HCEC 1CT (cell line): ENCODE measurements around the gene FAM219A.
A peak's percentile ranks its signal among the peaks of the same experiment; 100 is the strongest.

Experiments
- DNase-seq: peaks from one replicate; pipeline ENCODE4 v3.0.0-alpha.2; 2017

Gene FAM219A

DNA sequence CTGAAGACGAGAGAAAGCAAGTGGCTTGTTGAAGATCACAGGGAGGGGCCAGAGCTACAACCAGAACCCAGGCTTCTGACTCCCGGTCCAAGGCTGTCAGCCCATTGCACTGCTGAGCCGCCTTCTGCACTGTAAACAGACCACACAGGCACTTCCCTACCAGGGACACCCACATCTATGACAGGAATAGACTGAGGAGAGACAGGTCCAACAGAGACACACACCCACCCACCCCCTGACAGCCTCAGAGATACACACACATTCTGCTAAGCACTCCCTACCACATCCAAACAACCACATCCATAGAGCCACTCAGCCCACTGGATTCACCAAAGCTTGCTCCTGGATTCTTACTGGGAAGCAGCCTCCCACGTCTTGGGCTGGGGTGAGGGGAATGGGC is 58.6 kb downstream of the FAM219A start:
- no peak for DNase-seq

DNA sequence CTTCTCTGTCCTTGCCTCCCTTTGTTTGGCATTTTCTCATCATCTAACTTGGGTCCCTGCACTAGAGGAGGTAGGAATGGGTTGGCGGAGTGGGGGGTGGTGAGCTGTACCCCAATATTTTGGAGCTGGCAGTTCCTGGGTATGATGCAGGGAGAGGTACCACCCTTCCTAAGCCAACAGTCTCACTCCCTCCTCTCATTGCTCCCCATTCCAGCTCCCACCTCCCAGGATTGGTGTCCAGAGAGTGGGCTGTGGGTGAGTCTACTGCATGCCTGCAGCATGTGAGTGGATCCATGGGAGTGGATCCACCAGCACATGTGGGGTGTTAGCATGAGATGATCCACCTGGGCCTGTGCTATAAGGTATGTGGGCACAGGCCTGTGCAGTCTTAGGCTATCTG is 59.5 kb downstream of the FAM219A start:
- no peak for DNase-seq

DNA sequence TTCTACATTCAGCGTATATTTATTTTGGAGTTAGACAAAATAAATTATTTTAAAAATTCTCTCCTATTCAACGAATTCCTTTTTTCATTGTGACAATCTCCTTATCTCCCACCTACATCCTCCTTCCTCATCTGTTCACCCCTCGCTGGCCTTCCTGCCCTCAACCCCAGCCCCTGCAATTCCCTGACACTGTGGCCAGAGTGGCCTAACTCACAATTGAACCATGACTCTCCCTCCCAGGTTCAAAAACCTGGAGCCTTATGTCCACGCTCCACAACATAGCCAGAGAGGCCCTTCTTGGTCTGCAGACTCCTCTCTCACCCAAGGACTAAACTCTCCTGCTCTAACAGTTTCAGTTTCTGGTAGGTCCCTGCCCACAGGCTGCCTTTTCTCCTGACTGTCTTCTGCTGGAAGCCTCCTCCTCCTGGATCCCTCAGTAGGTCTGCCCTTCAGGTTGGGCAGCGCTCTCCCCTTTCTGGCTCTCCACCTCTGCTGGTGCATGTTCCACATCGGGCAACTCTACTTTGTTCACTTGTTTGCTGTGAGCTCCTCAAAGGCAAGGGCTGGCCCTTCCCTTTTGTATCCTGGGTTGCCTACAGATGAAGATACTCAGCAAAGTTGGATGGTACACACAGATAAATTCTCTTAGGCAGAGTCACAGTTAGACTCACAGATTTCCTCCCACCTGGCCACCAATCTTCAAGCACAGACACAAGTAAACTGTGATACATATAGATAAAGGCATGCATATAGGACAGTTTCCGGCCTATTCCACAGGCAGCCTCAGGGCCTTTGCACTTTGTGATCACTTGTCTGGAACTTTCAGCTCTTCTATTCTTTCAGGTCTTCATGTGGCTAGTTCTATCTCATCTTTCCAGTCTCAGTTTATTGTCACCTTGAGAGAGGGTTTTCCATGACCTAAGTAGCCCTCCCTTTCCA is 61.8 kb downstream of the FAM219A start:
- DNase-seq, result no peak

DNA sequence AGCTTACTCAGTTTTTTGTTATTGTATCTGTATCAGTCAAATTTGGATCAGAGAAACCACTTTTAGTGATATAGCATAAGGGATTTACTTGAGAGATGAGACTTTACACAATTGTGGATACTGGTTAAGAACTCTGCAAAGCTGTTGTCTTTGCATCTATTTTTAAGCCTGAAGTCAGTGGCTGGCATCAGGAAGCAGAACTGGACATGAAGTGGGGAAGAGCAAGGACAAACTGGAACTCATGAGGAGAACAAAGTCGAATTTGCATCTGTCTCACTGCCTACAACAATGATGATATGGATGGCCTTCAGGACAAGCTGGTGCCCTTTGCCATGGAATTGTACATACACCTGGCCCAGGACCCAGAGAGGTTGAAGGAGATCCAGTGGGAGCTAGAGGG is 65.9 kb downstream of the FAM219A start:
- no peak for DNase-seq

DNA sequence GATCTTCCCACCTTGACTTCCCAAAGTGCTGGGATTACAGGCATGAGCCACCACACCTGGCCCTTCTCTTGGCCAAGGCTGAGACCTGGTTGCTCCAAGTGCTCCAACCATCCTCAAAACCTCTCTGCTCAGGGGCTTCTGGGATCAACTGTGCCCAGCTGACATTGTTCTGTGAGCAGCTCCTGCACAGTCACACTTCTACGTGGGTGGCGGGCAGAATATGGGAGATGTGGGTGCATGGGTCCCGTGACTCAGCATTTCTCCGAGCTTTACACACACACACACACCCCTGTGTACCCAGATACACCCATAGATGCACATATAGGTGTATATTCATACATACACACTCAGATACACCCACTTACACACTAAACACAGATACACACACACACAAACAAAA is 71.1 kb downstream of the FAM219A start:
- no peak for DNase-seq

DNA sequence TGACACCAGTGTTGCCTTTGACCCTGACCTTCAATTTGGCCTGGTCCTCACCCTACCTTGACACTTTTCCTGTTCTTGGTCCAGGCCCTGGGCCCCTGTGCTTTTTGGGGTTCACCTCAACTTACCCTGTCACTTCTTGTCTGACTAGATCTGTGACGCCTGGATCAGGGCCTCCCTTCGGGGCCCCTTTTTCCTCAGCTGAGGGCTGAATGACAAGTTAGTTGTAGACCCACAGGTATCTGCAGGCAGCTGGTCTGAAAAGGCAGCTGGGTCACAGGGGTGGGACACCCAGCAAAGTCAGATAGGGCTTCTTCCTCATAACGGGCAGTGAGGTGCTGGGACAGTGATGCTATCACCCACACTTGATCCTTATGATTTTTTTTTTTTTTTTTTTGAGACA is 71.7 kb downstream of the FAM219A start:
- DNase-seq, result no peak

DNA sequence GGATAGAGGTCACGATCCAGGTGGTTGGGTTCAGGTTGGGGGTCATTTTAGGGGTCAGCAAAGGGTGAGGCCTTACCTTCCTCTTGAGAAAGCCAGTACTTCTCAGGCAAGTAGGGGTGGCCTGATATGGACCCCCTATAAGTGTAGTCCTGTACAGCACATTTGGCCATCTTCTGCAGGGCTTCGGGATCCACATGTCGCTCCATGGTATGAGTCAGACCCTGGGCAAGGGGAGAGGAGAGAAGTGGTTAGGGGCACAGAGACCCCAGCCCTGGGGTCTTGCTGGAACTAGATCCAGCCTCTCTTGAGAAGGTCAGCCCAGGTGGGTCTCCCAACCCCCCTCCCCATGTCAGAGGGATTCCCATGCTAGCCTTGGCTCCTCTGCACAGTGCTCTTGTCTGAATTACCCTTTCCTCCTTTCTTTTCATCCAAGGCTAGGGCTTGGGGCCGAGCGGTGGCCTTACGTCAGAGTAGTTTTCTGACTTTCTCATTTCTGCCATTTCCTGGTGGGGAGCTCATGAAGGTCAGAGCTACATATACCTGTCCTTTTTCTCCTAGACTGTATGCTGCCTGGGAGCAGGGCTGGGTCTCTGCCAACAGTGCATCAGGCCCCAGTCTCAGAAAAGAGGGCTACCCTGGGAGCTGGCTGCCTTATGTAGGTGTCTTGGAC is 72.7 kb downstream of the FAM219A start:
- no peak for DNase-seq

DNA sequence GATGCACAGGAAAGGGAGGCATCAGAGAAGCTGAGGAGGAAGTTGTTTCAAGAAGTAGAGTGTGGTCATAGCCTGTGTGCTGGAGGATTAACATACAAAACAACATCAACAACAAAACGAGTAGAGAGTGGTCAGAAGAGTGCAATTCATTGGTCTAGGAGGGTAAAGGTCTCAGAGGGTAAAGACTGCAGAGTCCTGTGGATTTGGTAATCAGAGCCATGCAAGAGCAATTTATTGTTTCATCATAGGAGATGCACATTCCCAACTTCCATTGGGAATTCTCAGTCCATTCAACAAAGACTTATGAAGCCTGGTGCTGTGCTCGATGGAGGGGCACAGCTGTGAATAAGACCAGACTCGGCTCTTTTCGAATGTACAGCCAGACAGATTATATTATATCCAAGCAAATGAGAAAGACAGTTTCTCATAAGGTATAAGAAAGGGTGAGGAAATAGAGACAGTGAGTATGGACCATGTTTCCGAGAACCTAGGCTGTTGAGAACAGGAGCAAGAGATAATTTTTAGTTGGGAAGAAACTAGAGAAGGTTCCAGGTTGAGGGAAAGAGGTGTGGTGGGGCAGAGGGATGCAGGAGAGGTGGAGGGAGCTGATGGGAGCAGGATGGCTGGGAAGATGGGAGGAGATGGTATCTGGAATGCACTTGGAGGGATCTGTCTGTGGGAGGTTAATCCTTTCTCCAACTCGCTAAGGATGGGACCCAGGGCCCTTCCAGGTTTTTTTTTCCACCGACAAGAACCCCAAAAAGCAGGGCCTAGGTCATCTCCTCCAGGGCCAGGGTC is 73.8 kb downstream of the FAM219A start:
- no peak for DNase-seq

DNA sequence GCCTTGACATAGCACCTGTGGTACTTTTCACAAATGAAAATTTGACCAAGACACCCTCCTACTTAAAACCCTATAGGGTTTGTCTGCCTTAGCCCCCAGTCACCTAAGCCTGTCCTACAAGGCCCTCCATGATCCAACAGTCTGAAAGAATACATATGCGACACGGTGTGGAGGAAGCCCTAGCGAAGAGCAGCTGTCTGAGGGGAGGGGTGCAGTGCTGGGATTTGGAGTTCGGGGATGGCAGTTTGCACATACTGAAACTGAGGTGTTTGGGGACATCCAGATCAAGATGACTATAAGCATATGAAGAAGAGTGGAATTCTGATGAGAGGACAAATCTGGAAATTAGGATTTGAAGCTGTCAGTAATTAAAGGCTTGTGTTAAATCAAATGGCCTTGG is 74.5 kb downstream of the FAM219A start:
- DNase-seq, result no peak

DNA sequence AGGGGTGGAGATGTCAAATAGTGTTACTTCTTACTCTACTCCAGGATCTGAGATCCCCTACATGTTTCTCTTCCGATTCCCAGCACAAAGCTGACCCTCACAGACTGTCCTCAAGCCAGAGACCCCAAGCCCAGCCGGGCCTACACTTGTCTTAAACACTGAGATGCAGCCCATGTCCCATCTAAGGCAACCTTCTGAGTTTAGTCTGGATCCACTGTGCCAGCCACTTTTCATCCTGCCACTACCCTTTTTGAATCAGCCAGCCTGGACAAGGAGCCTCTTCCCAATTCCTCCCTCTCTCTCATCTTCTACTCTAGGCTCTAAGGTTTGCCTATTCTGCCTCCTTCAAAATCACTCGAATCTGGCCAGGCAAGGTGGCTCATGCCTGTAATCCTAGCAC is 75.5 kb downstream of the FAM219A start:
- no peak for DNase-seq

DNA sequence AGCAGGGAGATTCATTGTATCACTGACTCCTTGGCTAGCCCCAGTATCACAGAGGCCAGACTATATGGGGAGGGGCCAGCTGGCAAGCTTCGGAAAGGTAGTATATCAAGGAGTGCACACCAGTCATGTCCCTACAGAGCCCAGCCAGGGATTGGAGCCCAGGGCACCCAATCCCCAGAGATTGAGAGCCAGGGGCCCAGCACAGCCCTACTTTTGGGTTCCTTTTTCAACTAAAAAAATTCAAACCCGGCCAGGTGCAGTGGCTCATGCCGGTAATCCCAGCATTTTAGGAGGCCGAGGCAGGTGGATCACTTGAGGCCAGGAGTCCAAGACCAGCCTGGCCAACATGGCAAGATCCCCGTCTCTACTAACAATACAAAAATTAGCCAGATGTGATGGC is 76.3 kb downstream of the FAM219A start:
- no peak for DNase-seq

DNA sequence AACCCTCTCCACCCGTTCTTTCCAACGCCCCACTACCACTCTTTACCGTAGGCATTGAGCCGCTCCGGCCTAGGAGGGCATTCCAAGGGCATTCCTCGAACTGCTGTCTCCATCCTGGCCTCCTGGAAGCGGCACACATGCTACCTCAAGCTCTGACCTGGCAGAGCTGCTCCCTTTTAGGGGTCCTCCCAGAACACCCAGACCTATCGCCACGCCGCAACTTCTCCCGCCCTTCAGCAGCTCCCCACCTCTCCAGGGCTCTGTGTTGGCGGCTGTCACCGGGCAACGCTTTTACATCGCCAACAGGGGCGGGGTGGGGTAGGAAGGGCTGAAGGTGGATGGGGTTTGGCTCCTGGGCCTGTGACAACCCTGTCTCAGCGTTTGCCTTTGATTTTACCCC is 77.0 kb downstream of the FAM219A start:
- DNase-seq, result no peak

DNA sequence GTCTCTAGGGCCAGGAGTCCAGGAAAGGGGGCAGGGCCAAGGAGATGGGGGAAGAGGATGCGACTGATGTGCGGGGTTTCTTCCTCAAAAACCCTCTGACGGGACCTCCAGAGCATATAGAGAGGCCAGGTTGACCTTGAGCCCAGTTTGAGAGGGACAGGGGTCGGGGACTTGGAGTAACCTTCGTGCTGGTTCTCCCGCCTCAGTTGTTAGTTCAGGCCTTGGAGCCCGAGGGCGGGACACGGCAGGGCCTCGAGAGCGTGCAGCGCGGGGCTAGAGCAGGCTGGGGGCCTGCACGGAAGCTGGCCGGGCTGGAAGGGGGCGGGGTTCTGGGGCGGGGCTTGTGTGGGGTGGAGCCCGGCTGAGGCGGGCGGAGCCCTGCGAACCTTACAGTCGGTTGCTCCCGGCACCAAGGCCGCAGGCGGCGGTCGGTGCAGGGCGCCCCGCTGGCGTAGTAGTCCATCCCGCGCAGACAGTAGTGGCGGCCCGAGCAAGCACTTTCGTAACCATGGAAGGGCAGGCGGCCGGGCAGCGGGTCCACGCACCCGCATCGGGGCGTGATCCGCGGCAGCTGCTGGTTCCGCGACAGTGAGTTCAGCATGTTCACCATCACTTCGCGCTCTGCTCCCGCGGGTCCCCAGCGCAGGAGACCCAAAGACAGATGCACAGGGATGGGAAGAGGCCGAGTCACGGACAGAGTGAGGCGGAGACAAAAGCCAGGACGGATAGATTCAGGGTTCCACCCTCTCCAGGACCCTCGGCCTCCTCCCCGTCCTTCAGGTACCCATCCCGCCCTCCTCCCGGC is 77.7 kb downstream of the FAM219A start:
- DNase-seq, result peak; percentile 72

DNA sequence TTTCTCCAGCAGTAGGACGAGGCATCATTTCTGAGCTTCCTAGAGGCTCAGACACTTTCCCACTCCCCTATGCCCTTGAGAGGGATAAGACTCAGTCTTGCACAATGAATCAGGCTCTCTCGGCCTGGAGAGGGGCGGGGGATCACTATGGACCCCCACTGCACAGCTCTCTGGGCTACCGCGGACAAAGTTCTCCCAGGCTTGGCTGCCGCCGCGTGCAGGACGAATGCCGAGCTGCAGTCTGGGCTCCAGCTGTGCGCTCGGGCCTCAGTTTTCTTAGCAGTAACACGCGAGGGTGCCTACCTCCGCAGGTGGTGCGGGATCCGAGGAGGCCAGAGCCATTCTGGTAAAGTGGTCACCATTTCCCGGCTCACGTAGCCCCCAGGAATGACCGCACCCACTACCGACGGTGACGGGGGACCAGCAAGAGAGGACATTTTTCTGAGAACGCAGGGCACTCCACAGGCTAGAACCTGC is 78.3 kb downstream of the FAM219A start:
- DNase-seq, result no peak

DNA sequence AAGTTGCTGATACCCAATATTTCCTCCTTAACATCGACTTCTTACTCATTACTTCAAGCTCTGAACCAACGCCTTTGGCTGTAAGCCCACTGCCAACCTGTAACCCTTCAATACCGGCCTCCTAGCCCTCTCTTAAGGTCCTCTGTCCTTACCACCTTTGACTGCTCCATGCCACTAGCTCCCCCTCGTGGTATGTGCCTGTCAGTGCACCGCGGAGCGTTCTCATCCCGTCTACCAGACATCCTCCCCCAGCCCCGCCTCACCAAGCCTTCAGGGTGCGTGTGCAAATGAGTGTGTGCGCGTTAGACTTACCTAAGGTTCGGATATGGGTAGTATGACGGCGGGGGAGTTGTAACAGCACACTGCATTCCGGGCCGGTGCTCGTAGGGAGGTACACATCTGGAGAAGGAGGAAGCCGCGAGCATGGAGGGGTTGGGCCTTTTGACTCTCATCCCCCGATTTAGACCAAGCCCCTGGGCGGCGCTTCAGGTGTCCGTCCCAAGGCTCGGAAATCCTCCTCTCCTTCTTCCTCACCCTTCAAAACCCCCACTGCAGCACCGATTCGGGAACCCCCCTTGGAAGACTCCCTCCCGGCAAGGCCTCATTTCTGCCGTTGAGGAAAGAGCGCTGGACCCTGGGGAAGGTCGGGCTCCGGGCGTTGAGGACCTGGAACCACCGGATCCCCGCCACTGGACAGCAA is 78.9 kb downstream of the FAM219A start:
- DNase-seq, result peak; percentile 65

DNA sequence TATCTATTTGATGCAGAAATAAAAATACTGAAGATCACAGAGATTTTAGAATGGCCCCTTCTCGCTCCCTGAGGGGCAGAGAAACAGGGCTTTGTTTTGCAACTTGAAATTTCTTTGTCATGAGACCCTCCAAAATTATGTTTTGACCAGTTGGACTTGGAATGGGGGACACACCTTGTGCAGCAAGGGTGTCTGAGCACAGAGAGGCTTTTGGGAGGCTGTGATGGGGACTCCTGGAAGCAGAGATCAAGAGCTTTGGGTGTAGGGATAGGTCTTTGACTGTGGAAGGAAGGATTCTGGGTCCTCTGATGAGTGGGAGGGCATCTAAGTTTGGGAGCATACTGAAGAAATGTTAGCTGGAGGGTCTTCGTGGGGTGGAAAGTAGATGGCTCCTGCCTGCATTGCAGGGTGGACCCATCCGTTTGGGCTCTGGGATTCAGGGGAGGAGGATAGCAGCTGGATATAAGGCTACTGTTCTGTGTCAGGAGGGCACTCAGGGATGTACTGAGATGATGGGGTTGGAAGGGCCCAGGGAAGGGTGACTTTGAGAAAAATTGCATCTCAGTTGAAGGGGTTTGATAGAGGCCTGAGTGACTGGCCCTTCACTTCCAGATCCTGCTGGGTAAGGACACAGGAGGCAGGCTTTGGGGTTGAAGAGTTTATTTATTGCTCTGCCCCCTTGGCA is 79.9 kb downstream of the FAM219A start:
- DNase-seq, result no peak

DNA sequence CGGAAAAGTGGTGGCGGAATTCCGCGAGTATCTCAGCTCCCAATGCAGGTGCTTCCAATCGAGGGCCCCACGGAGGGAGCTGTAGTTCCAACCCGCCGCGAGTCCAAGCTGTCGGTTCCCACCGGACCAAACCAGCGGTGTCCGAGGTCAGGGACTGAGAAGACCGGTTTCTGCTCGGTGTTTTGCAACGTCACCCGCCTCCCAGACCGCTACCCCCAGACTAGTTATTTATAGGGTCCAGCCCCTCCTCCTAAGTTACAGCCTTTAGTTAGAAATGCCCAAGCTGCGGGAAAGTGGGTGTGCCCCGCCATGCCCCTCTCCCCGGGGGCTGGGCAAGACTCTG is 81.0 kb downstream of the FAM219A start:
- DNase-seq, result no peak

DNA sequence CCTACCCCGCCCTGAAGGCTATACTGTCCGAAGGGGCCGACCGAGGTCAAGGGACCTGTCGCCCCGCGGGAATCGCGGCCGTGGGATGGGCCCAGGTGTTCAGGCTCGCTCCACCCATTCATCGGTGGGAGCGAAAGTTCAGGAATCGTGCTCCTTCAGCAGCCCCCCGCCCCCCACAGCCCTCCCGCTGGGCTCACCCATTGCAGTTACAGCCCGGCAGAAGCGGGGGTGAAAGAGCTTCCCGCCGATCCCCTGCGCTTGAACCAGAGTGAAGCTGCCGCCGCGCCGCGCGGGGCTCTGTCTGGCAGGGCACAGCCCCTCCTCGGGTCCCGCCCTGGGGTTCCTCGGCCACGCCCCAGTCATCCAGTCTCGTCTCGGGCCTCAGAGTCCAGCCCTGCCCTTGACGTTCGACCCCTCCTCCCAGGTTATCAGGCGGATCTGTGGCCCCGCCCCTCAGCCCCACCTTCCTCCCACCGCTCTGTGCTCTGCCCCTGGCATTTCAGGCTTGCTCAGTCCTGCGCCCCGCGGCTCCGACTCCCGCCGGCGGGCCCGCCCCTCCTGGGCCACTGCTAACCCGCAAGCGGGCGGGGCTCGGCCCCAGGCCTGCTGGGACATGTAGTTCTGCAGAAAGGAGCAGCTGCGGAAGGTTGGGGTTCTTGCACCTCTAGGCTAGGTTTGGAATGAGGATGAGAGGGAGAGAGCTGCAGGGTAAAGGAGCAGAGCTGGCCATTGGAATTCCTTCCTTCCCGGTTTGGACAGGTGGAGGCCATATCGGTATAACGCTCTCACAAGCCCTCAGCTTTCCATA is 81.6 kb downstream of the FAM219A start, which contains the start of gene MYORG:
TSS of gene MYORG (minus strand) at position 303 of the 808 bp plus-strand sequence. CDS start 3,955 bp downstream, outside the sequence.
- DNase-seq, result peak; percentile 86

DNA sequence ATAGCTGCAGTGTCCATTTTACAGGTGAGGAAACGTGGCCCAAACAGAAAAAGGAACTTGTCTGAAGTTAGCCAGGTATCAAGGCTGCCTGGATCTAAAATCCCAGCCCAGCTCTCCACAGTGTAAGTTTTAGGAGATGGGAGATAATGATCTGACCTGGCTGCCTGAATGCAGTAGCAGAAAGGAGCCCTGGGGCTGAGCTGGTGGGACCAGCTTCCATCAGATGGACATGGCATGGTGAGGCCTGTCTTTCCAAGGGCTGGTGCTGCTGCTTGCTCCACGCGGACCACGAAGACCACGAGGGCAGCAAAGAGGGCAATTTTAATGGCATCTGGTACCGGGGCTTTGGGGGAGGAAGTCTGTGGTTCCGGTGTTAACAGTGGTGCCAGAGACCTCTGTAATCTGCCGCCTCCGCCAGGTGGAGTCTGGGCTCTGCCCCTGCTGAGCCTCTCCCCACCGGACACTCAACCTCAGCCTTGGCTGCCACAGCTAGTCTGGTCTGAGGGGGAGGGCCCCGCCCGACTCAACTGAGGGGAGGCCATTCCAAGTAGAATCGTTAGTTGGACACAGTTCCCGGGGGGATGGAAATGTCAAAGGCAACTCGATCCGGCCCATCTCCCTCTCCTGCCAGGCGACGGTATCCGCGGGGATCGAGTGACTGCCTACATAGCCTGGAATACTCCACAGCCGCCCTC is 82.3 kb downstream of the FAM219A start:
- DNase-seq, result no peak
